ENCODE data around the gene LSP1. TPM values are rescaled to one million over a fixed set of nuclear protein-coding genes. Genes with fewer than 3 reads are reported as not detected.

Gene LSP1
- total and polyA plus RNA-seq, 2 of the 13 experiments (the other 11 are each of a cell fraction or from before 2014, with no cell fraction given): 0.59 to 1.00 TPM

GRCh38 chr11:1894759-1895158 is 41.9 kb downstream of the LSP1 start:
- TF ChIP-seq ZBTB40 (IDR thresholded peaks at IDR 0.05) (no peak), ZBTB40 (CRISPR knock-in tag; IDR thresholded peaks at IDR 0.05) (no peak), ZNF83 (CRISPR knock-in tag; IDR thresholded peaks at IDR 0.05; ENCODE audit: borderline replicate concordance) (no peak), JUNB (CRISPR knock-in tag; IDR thresholded peaks at IDR 0.05; ENCODE audit: borderline replicate concordance) (no peak), ZBTB1 (CRISPR knock-in tag; IDR thresholded peaks at IDR 0.05; ENCODE audit: borderline replicate concordance) (no peak), TOE1 (CRISPR knock-in tag; IDR thresholded peaks at IDR 0.05) (no peak), MAFG (CRISPR knock-in tag; IDR thresholded peaks at IDR 0.05) (no peak), CHD2 (IDR thresholded peaks at IDR 0.05; ENCODE audit: low read depth, low read length) (no peak), JUND (CRISPR knock-in tag; IDR thresholded peaks at IDR 0.05) (no peak)
- ATAC-seq (no peak), FAIRE-seq (no peak), DNase-seq (ENCODE audit: low spot score) (no peak)
- intact Hi-C loops (cut with micrococcal nuclease; ENCODE audit: unreplicated experiment) (no loop called here), in situ Hi-C loops (cut with HindIII; ENCODE audit: extremely low pct_ligation_motif_present, low pct_unique_long_range_greater_than_20kb) (no loop called here)
- CTCF ChIA-PET (ENCODE audit: low intra/inter-chr PET ratio, low total read pairs): no interaction called here
- WGBS (ENCODE audit: low lambda C conversion rate): 68% methylated on average over 11 of the region's 11 CpGs
- H3K27ac ChIP-seq (ENCODE audit: extremely low read length, insufficient read depth, low read length): no peak overlapping the region
- H3K36me3 ChIP-seq (replicated peaks in 1 of 2; ENCODE audit: control insufficient read depth in 1 of 2, insufficient read depth in 2 of 2, low read length in 2 of 2): no peaks in the 10 kb centered on the region
- H4K20me1 ChIP-seq (ENCODE audit: insufficient read depth, low read length): no peaks in the 10 kb centered on the region
- H3K79me2 ChIP-seq (ENCODE audit: insufficient read depth, low read length): no peaks in the 10 kb centered on the region
- no peak overlapping the region for H3K9ac ChIP-seq (ENCODE audit: insufficient read depth, low read depth, low read length)
- BruUV-seq (replicated peaks): no TSS peak
- POLR2A ChIA-PET: no interaction called here
- no peak overlapping the region for H3K4me2 ChIP-seq (ENCODE audit: low read depth, low read length)
- peaks cover 9 to 47% of the 10 kb centered on the region in 2 experiments; a peak in 4 of 5 replicates for H3K27me3 ChIP-seq (ENCODE audit: control insufficient read depth in 1 of 2, insufficient read depth in 2 of 2, low read length in 2 of 2)
- peaks cover 9% of the 10 kb centered on the region for H3K4me1 ChIP-seq (ENCODE audit: insufficient read depth, low read length)
- H2AFZ ChIP-seq (ENCODE audit: low read length): no peak overlapping the region
- no peak overlapping the region for H3K4me3 ChIP-seq (replicated peaks in 1 of 3; ENCODE audit: insufficient read depth in 1 of 3, low read depth in 2 of 3, low read length in 3 of 3)
- no peaks in the 10 kb centered on the region for H3K9me3 ChIP-seq (ENCODE audit: low read length)

Measured in HepG2 (cell line).